Activated CD8-positive, alpha-beta memory T cell treated with anti-CD3 and anti-CD28 coated beads, Interleukin-2, amount 10 ng/mL, durations not matched to agents 7 days and 5 days (primary cell): ENCODE measurements around the gene PRAMEF20. TPM values are rescaled to one million over a fixed set of nuclear protein-coding genes. Genes with fewer than 3 reads are reported as not detected.

Source experiments
- total RNA-seq, 2 experiments: library from RNA; stranded (reverse); gene quantifications; one replicate each; pipeline ENCODE4 v1.2.3, GENCODE V29; 2021

PRAMEF20 gene
- total RNA-seq, 2 experiments from 2014 or later: not detected

Other genes with a start within 250 kb of the PRAMEF20 start
- gene HNRNPCL4, start 244.8 kb upstream of the PRAMEF20 start, total RNA-seq: not detected
- gene PRAMEF9, start 238.6 kb upstream of the PRAMEF20 start, total RNA-seq: not detected
- gene PRAMEF13, start 209.0 kb upstream of the PRAMEF20 start, total RNA-seq: not detected
- gene PRAMEF18, start 184.3 kb upstream of the PRAMEF20 start, total RNA-seq: not detected
- gene PRAMEF5, start 156.3 kb upstream of the PRAMEF20 start, total RNA-seq: not detected
- not detected for gene PRAMEF8, start 125.3 kb upstream of the PRAMEF20 start, total RNA-seq
- gene PRAMEF33, start 106.9 kb upstream of the PRAMEF20 start, total RNA-seq: not detected
- not detected for gene PRAMEF15, start 94.9 kb upstream of the PRAMEF20 start, total RNA-seq
- not detected for gene PRAMEF14, start 63.3 kb upstream of the PRAMEF20 start, total RNA-seq
- gene PRAMEF19, start 38.5 kb upstream of the PRAMEF20 start, total RNA-seq: not detected
- not detected for gene PRAMEF17, start 20.8 kb upstream of the PRAMEF20 start, total RNA-seq
- not detected for gene LRRC38, start 103.6 kb downstream of the PRAMEF20 start, total RNA-seq
- not detected for gene PDPN, start 173.4 kb downstream of the PRAMEF20 start, total RNA-seq